SW480 (cell line): ENCODE results near the gene ISL1.

ENCODE experiments used
- DNase-seq: peaks from one replicate; pipeline ENCODE4 v3.0.0-alpha.2; 2016; ENCODE audit warnings: low spot score

ISL1 gene

GRCh38 chr5:51383131-51384121 lies at the start of gene ISL1:
TSS of gene ISL1 (plus strand) at chr5:51383448. CDS start at chr5:51383672, 224 bp downstream.
- DNase-seq: peak; percentile 91

- DNase-seq: no peak
Observed at GRCh38 chr5:51336878-51337277, 46.4 kb upstream of the ISL1 start.

- no peak for DNase-seq
Observed at GRCh38 chr5:51345106-51345505, 38.1 kb upstream of the ISL1 start.

- no peak for DNase-seq
Observed at GRCh38 chr5:51347157-51347556, 36.1 kb upstream of the ISL1 start.

DNA sequence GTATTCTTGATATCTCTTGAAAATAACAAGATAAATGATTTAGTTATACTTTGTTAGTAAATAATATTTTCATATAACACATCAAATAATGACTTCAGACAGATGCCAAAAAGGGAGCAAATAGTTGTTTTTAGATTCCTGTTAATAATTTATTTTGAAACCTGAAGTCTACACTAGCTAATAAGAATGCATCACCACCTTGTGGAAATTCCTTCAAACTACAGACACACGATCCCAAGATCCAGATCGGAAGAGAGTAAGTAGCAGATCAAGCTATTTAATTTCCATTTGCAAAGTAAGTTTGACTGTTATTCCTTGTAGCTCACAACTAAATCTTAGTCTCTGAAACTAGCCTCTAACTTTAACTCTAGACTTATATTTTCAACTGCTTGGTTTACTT lies 35.5 kb upstream of the ISL1 start:
- DNase-seq: no peak

DNA sequence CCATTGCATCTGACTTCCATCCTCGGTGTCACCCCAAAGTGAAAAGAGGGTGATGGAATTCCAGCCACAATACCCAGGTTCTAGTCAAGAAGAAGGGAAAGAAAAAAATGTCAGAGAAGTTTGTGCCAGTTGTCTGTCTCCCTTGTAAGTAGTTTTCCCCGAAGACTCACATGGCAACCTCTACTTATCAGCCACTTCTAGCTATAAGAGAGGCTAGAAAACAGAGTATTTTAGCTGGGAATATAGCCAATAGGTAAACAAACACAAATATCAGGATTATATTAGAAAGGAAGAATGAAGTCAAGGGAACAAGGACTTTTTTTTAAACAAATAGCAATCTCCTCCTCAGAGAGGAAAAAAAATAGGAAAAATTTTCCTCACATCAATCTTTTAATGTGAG lies 12.2 kb upstream of the ISL1 start:
- DNase-seq: no peak

GRCh38 chr5:51373880-51374523 lies 9.2 kb upstream of the ISL1 start:
- DNase-seq: peak; percentile 4

- DNase-seq: no peak
Observed at GRCh38 chr5:51375084-51375483, 8.2 kb upstream of the ISL1 start.

- DNase-seq: no peak
Observed at GRCh38 chr5:51376509-51376908, 6.7 kb upstream of the ISL1 start.

GRCh38 chr5:51377151-51378060 lies 5.8 kb upstream of the ISL1 start:
- no peak for DNase-seq

- DNase-seq: no peak
Observed at GRCh38 chr5:51378061-51378409, 5.2 kb upstream of the ISL1 start.

- no peak for DNase-seq
Observed at GRCh38 chr5:51378448-51379330, 4.6 kb upstream of the ISL1 start.

GRCh38 chr5:51379331-51379700 lies 3.9 kb upstream of the ISL1 start:
- no peak for DNase-seq

GRCh38 chr5:51380603-51381207 lies 2.5 kb upstream of the ISL1 start:
- DNase-seq: peak; percentile 29

DNA sequence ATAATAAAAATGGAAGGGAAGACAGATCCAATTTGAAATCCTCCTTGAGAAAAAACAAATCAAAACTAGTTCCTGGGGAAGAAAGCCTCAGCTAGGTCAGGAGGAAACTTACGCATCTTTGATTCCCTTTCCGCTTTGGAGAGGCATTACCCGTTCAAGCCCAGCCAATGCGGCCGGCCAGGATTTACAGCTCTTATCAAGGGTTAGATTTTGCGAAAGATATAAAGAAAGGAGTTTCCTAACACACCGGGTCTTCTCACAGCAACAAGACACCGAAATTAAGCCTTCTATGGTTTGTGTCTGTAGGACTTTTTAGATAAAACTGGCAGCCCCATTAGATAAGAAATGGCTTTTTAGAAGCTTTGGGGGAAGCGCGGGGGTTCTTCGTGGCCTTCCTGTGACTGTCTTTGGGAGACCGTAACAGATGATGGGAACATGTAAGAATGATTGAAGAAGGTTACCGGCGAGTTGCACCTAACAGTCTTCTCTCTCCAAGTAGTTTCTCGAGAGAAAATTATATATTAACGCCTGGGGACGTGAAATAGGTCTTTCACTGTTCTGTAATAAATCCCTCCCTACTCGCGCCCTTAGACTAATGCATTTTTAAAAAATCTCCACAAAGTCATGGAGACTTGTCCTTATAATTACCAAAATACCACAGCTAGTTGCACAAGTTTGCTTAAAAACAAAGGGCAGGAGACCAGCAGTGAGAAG lies 1.3 kb upstream of the ISL1 start:
- DNase-seq: no peak

GRCh38 chr5:51382521-51383130 lies 622 bp upstream of the ISL1 start:
- DNase-seq: peak; percentile 28

DNA sequence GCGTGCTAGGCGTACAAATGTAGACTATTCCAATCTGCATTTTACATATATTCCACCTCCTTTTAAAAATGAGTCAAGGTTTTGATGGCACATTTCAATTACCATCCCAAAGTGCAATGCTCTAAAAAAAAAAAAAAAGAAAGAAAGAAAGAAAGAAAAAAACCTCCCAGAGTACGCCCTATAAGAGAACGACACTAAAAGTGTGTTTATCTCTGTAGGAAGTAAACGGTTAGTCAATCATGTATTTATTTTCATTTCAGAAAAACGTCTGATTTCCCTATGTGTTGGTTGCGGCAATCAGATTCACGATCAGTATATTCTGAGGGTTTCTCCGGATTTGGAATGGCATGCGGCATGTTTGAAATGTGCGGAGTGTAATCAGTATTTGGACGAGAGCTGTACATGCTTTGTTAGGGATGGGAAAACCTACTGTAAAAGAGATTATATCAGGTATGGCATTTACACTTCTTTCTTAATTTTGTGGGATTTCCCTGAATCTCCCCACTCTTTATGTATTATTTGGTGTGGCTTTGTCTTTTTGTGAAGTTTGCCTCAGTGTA lies 1.1 kb downstream of the ISL1 start:
- DNase-seq: peak; percentile 8

DNA sequence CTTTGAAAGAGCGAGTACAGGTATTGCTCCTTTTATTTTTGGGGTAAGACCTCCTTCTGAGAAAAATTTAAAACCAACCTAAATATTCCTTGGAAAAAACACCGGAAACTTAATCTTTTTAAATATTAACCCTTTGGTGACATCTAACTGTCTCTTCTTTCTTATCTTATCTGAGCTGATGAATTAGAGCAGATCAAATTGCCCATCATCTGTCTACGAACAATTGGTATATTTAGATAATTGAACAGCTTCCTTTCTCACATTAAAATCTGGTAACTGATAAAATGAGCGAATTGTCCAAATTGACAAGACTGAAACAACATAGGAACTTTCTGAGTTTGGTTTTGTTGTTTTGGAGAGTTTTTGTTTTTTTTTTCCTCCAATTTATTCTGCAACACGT lies 2.0 kb downstream of the ISL1 start:
- no peak for DNase-seq
